ENCODE results near the gene SCUBE2.
"Not testable (repeated sequence)": the region's sequence is repeated elsewhere in the genome, so short reads cannot be mapped to it uniquely, and the experiment has no call there.

SCUBE2 gene

GRCh38 chr11:9046481-9046880, 44.9 kb downstream of the SCUBE2 start:
- DNase-seq (ENCODE audit: low read depth in 2 of 2), result no peak

GRCh38 chr11:9042488-9042887, 48.9 kb downstream of the SCUBE2 start:
- no peak for DNase-seq (ENCODE audit: low read depth in 2 of 2)

- no peak for DNase-seq (ENCODE audit: low read depth in 2 of 2)
Observed at GRCh38 chr11:9041747-9042146, 49.7 kb downstream of the SCUBE2 start.

GRCh38 chr11:9040410-9040809, 51.0 kb downstream of the SCUBE2 start:
- no peak for DNase-seq (ENCODE audit: low read depth in 2 of 2)

- no peak for DNase-seq (ENCODE audit: low read depth in 2 of 2)
Observed at GRCh38 chr11:9039863-9040262, 51.5 kb downstream of the SCUBE2 start.

GRCh38 chr11:9039198-9039597, 52.2 kb downstream of the SCUBE2 start:
- DNase-seq (ENCODE audit: low read depth in 2 of 2), result no peak

GRCh38 chr11:9038541-9038940, 52.9 kb downstream of the SCUBE2 start:
- DNase-seq (ENCODE audit: low read depth in 2 of 2), result no peak

GRCh38 chr11:9037963-9038362, 53.4 kb downstream of the SCUBE2 start:
- DNase-seq (ENCODE audit: low read depth in 2 of 2), result no peak

- no peak for DNase-seq (ENCODE audit: low read depth in 2 of 2)
Observed at GRCh38 chr11:9037046-9037780, 54.2 kb downstream of the SCUBE2 start.

GRCh38 chr11:9030601-9031000, 60.8 kb downstream of the SCUBE2 start:
- DNase-seq (ENCODE audit: low read depth in 2 of 2), result no peak

- DNase-seq (ENCODE audit: low read depth in 2 of 2), result no peak
Observed at GRCh38 chr11:9029422-9029821, 62.0 kb downstream of the SCUBE2 start.

- DNase-seq (ENCODE audit: low read depth in 2 of 2), result no peak
Observed at GRCh38 chr11:9028581-9028980, 62.8 kb downstream of the SCUBE2 start.

GRCh38 chr11:9025101-9025850, 66.1 kb downstream of the SCUBE2 start:
- DNase-seq (ENCODE audit: low read depth in 2 of 2), result no peak

- DNase-seq (ENCODE audit: low read depth in 2 of 2), result no peak
Observed at GRCh38 chr11:9022961-9023680, 68.3 kb downstream of the SCUBE2 start.

- no peak for DNase-seq (ENCODE audit: low read depth in 2 of 2)
Observed at GRCh38 chr11:9020916-9021315, 70.5 kb downstream of the SCUBE2 start.

- no peak for DNase-seq (ENCODE audit: low read depth in 2 of 2)
Observed at GRCh38 chr11:9019861-9020260, 71.5 kb downstream of the SCUBE2 start.

- no peak for DNase-seq (ENCODE audit: low read depth in 2 of 2)
Observed at GRCh38 chr11:9017773-9018172, 73.6 kb downstream of the SCUBE2 start.

- no peak for DNase-seq (ENCODE audit: low read depth in 2 of 2)
Observed at GRCh38 chr11:9016916-9017642, 74.3 kb downstream of the SCUBE2 start.

GRCh38 chr11:9015677-9016076, 75.7 kb downstream of the SCUBE2 start:
- DNase-seq (ENCODE audit: low read depth in 2 of 2), result peak; percentile 21 to 40

- no peak for DNase-seq (ENCODE audit: low read depth in 2 of 2)
Observed at GRCh38 chr11:9014826-9015225, 76.6 kb downstream of the SCUBE2 start.

GRCh38 chr11:9013373-9013772, 78.0 kb downstream of the SCUBE2 start:
- DNase-seq (ENCODE audit: low read depth in 2 of 2), result no peak

GRCh38 chr11:9009538-9009937, 81.9 kb downstream of the SCUBE2 start:
- DNase-seq (ENCODE audit: low read depth in 2 of 2), result not testable (repeated sequence)
